Upper lobe of left lung (tissue), 6 donors: ENCODE data around the gene LYRM4. TPM values are rescaled to one million over a fixed set of nuclear protein-coding genes. Genes with fewer than 3 reads are reported as not detected.

Source experiments
- ATAC-seq, 2 donors: fragments of 200-7000 bp; cut with Tn5 transposase; one replicate each; pipeline ENCODE4 v1.9.1; 2022; ENCODE audit warnings: mild to moderate bottlenecking in 2 of 2, moderate library complexity in 2 of 2; ENCODE audit not compliant: low FRiP score in 2 of 2
- DNase-seq, 2 donors: peaks; one replicate each; pipeline ENCODE4 v3.0.0-alpha.2; 2019 to 2020
- H3K27ac ChIP-seq, 4 donors: fragments of 200-600 bp; sonication (generic); one replicate each; pipeline ENCODE4 v1.5.1; 2016 to 2019
- H3K27me3 ChIP-seq, 4 donors: fragments of 200-600 bp; sonication (generic); one replicate each; pipeline ENCODE4 v1.5.1; 2017 to 2019
- H3K36me3 ChIP-seq, 4 donors: fragments of 200-600 bp; sonication (generic); one replicate each; pipeline ENCODE4 v1.5.1; 2016 to 2019
- H3K4me1 ChIP-seq, 4 donors: fragments of 200-600 bp; sonication (generic); one replicate each; pipeline ENCODE4 v1.5.1; 2018 to 2019
- H3K4me3 ChIP-seq, 4 donors: fragments of 200-600 bp; sonication (generic); one replicate each; pipeline ENCODE4 v1.5.1; 2017 to 2019; ENCODE audit warnings: mild to moderate bottlenecking in 2 of 4, moderate library complexity in 1 of 4
- H3K9me3 ChIP-seq, 4 donors: fragments of 200-600 bp; sonication (generic); one replicate each; pipeline ENCODE4 v1.5.1; 2018 to 2019
- EP300 ChIP-seq, 4 donors: sonication (generic); formaldehyde crosslinking; IDR thresholded peaks; one replicate each; pipeline ENCODE4 v1.5.1; 2017; ENCODE audit warnings: antibody characterized with exemption in 4 of 4, control low read depth in 2 of 4
- POLR2A ChIP-seq, 4 donors: fragments of 450-650 bp; IDR thresholded peaks; one replicate each; pipeline ENCODE4 v1.5.1; 2016 to 2017; ENCODE audit warnings: antibody characterized with exemption in 4 of 4, mild to moderate bottlenecking in 2 of 4
- POLR2AphosphoS5 ChIP-seq, 2 donors: sonication (generic); formaldehyde crosslinking; IDR thresholded peaks; one replicate each; pipeline ENCODE4 v1.5.1; 2017; ENCODE audit warnings: antibody characterized with exemption in 2 of 2
- WGBS, 2 donors: methylation state at CpG; one replicate each; pipeline ENCODE4 v1.1.5; 2017 to 2018; 5-methylcytosine and 5-hydroxymethylcytosine counted together
- total RNA-seq, 6 donors: library from RNA; depleted of rRNA in 4 of 6; stranded (reverse); fragments of >200 nt in 4 of 6; gene quantifications; one replicate each; pipeline versions ENCODE4 v1.1.0 to v1.2.1, GENCODE V29; 2016 to 2021
- TF ChIP-seq, protein P1 (sequence below), 6 experiments: fragments of 450-650 bp in 4 of 6; fragments of 200-600 bp in 2 of 6; sonication (generic) in 2 of 6; IDR thresholded peaks; one replicate each; pipeline ENCODE4 v1.5.1; 2016 to 2019; ENCODE audit warnings: antibody characterized with exemption in 6 of 6
- donor health status: DM: no; HTN: no; CAD: no; lungs with moderate emphysema.
- donor health status: DM: no; HTN: yes; CAD: no; lungs with severe emphysema.

The LYRM4 gene
- total RNA-seq, 6 donors from 2014 or later = 5.8 to 24.1 (median 15.9) TPM

DNA sequence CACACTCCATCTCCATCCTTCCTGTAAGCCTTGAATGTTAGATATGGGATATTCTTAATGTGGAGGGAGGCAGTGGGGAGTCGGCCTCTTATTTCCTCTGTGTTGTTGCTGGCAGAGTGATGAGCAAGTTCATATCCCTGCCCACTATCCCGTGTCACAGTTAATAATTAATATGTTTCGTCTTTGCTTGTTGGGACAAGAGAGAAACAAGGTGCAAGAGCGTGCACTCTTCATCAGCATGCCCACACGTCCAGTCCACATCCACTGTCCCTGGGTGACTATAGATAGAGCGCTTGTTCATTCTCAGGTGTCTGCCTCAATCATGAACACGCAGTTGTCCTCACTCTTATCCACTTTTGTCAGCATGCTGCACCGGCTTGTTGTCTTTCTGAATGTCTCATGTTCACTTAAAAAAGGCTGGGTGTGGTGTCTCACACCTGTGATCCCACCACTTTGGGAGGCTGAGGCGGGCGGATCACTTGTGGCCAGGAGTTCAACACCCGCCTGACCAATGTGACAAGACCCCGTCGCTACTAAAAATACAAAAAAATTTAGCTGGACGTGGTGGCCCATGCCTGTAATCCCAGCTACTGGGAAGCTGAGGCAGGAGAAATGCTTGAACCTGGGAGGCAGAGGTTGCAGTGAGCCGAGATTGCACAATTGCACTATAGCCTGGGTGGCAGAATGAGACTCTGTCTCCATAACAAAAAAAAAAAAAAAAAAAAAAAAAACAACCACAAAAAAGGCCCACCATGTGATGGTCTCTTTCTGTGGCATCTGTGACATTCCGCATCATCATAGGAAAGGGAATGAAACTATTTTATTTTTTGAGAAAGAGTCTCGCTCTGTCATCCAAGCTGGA, 141.4 kb downstream of the LYRM4 start:
- WGBS, 2 donors = 93 to 94% methylated on average over 17 of the region's 17 CpGs
- ATAC-seq (no peak), DNase-seq (no peak)
- TF ChIP-seq POLR2A (IDR thresholded peaks at IDR 0.05) = no peak
- TF ChIP-seq, protein P1, sequence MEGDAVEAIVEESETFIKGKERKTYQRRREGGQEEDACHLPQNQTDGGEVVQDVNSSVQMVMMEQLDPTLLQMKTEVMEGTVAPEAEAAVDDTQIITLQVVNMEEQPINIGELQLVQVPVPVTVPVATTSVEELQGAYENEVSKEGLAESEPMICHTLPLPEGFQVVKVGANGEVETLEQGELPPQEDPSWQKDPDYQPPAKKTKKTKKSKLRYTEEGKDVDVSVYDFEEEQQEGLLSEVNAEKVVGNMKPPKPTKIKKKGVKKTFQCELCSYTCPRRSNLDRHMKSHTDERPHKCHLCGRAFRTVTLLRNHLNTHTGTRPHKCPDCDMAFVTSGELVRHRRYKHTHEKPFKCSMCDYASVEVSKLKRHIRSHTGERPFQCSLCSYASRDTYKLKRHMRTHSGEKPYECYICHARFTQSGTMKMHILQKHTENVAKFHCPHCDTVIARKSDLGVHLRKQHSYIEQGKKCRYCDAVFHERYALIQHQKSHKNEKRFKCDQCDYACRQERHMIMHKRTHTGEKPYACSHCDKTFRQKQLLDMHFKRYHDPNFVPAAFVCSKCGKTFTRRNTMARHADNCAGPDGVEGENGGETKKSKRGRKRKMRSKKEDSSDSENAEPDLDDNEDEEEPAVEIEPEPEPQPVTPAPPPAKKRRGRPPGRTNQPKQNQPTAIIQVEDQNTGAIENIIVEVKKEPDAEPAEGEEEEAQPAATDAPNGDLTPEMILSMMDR (IDR thresholded peaks at IDR 0.05) = no peak
- TF ChIP-seq EP300 (IDR thresholded peaks at IDR 0.05) = no peak
- TF ChIP-seq POLR2AphosphoS5 (IDR thresholded peaks at IDR 0.05) = no peak
- no peaks in the 10 kb centered on the region for H3K36me3 ChIP-seq
- no peaks in the 10 kb centered on the region for H3K27me3 ChIP-seq
- no peaks in the 10 kb centered on the region for H3K9me3 ChIP-seq
- no peak overlapping the region for H3K4me3 ChIP-seq
- H3K4me1 ChIP-seq = no peaks in the 10 kb centered on the region
- H3K27ac ChIP-seq = no peak overlapping the region

DNA sequence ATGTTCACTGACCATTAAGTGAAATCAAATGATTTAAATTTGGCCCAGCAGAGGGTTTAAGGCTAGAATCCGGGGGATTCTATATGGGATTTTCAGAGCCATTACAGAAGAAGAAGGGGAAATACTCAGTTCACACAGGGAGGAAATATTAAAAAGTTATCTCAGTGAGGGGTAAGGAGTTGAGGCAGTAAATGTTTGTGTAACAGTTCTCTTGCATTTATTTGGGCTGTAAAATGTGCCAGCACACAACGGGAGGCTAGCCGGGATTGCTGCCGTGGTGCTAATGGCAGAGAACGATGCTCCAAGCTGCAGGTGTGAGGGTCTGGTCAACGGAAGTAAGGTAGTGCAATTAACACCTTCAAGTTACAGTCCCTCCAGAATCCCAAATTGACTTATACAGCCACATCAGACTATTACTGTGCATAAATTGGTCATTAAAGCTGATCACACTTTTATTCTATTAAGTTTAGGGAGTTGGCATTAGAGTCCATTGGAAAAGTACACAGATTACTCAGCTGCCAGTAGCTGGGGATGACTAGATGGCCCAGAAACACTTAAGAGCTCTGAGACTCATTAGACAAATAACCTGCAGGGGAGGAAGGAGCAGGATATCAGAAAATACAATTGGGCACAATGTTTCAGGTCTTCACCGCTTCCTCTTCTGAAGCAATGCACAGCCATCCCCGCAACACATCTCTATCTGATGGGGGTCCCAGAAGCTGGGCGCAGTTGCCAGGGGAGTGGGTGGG, 144.3 kb downstream of the LYRM4 start:
- TF ChIP-seq EP300 (IDR thresholded peaks at IDR 0.05) (no peak), POLR2A (IDR thresholded peaks at IDR 0.05) (no peak), POLR2AphosphoS5 (IDR thresholded peaks at IDR 0.05) (no peak)
- TF ChIP-seq, protein P1 (IDR thresholded peaks at IDR 0.05) = no peak
- Histone ChIP-seq H3K36me3 (no peaks in the 10 kb centered on the region), H3K27ac (no peak overlapping the region), H3K27me3 (no peaks in the 10 kb centered on the region), H3K4me1 (no peaks in the 10 kb centered on the region), H3K4me3 (no peak overlapping the region), H3K9me3 (no peaks in the 10 kb centered on the region)
- 88 to 93% methylated on average over 9 of the region's 9 CpGs for WGBS, 2 donors
- no peak for ATAC-seq
- no peak for DNase-seq

- Histone ChIP-seq H3K36me3 (no peaks in the 10 kb centered on the region), H3K9me3 (no peaks in the 10 kb centered on the region), H3K4me1 (no peaks in the 10 kb centered on the region), H3K27me3 (no peaks in the 10 kb centered on the region), H3K27ac (no peak overlapping the region), H3K4me3 (no peak overlapping the region)
- ATAC-seq (no peak), DNase-seq (peak in 1 of 2 donors; percentile 40)
- TF ChIP-seq EP300 (IDR thresholded peaks at IDR 0.05) = no peak
- TF ChIP-seq POLR2A (IDR thresholded peaks at IDR 0.05) = no peak
- no peak for TF ChIP-seq POLR2AphosphoS5 (IDR thresholded peaks at IDR 0.05)
- TF ChIP-seq, protein P1 (IDR thresholded peaks at IDR 0.05) = peak in 2 of 6 experiments; percentile 11 to 13
- WGBS, 2 donors = 67 to 85% methylated on average over 10 of the region's 10 CpGs
These were observed 145.6 kb downstream of the LYRM4 start for GRCh38 chr6:5115168-5115567.

GRCh38 chr6:5113096-5113495, 147.7 kb downstream of the LYRM4 start:
- 95 to 98% methylated on average over 13 of the region's 13 CpGs for WGBS, 2 donors
- H3K4me3 ChIP-seq = no peak overlapping the region
- no peak for DNase-seq

More at GRCh38 chr6:5113096-5113495, 147.7 kb downstream of the LYRM4 start:
- Histone ChIP-seq H3K27me3 (no peaks in the 10 kb centered on the region), H3K9me3 (no peaks in the 10 kb centered on the region), H3K36me3 (no peaks in the 10 kb centered on the region), H3K27ac (no peak overlapping the region), H3K4me1 (no peaks in the 10 kb centered on the region)
- no peak for ATAC-seq
- TF ChIP-seq, protein P1 (IDR thresholded peaks at IDR 0.05) = no peak
- TF ChIP-seq POLR2AphosphoS5 (IDR thresholded peaks at IDR 0.05) = no peak
- TF ChIP-seq POLR2A (IDR thresholded peaks at IDR 0.05) = no peak
- TF ChIP-seq EP300 (IDR thresholded peaks at IDR 0.05) = no peak
